ENCODE measurements around the gene PXYLP1.

Gene PXYLP1

GRCh38 chr3:141266797-141267555 lies 35.4 kb downstream of the PXYLP1 start:
- Histone ChIP-seq H2BK15ac (ENCODE audit: low read length) (no peak overlapping the region), H2AFZ (ENCODE audit: low read length) (no peak overlapping the region), H3K4ac (ENCODE audit: low read length) (no peak overlapping the region), H3K27me3 (ENCODE audit: control insufficient read depth in 3 of 3, insufficient read depth in 3 of 3, low read depth in 1 of 3, low read length in 3 of 3) (no peaks in the 10 kb centered on the region), H3K18ac (ENCODE audit: low read length) (no peak overlapping the region), H2BK5ac (ENCODE audit: low read length) (no peak overlapping the region), H3K4me1 (ENCODE audit: control insufficient read depth in 2 of 2, insufficient read depth in 1 of 2, low read depth in 1 of 2, low read length in 2 of 2) (peaks cover 3 to 9% of the 10 kb centered on the region in 2 donors), H3K4me3 (ENCODE audit: low read length in 2 of 2) (no peak overlapping the region), H3K9me3 (replicated peaks in 1 of 2; ENCODE audit: control insufficient read depth in 2 of 2, insufficient read depth in 1 of 2, low read depth in 1 of 2, low read length in 2 of 2) (no peaks in the 10 kb centered on the region), H3K79me1 (ENCODE audit: low read depth, low read length) (no peaks in the 10 kb centered on the region), H3K4me2 (ENCODE audit: insufficient read depth, low read length, poor library complexity, severe bottlenecking) (no peak overlapping the region), H4K91ac (ENCODE audit: low read depth, low read length, poor library complexity) (no peak overlapping the region), H2BK12ac (ENCODE audit: low read length) (no peak overlapping the region), H3K9ac (ENCODE audit: low read depth, low read length, poor library complexity) (no peak overlapping the region), H3K27ac (replicated peaks; ENCODE audit: low read length) (no peak overlapping the region), H4K8ac (ENCODE audit: low read depth, low read length) (no peak overlapping the region), H3K36me3 (replicated peaks in 1 of 2; ENCODE audit: control insufficient read depth in 2 of 2, insufficient read depth in 2 of 2, low read length in 2 of 2) (peaks cover 0 to 56% of the 10 kb centered on the region in 2 donors), H3K23ac (ENCODE audit: low read depth, low read length, poor library complexity) (no peak overlapping the region), H2AK5ac (ENCODE audit: low read depth, low read length) (no peak overlapping the region), H3K14ac (ENCODE audit: low read length) (no peak overlapping the region), H2BK120ac (ENCODE audit: low read depth, low read length) (no peak overlapping the region)
- no CpG with 5 or more reads among the region's 13 CpGs for WGBS, 2 donors (ENCODE audit: extremely low coverage in 2 of 2, insufficient read length in 2 of 2, insufficient replicate concordance in 1 of 2)
- DNase-seq (ENCODE audit: low spot score): no peak

- peaks cover 0 to 51% of the 10 kb centered on the region in 2 donors for H3K36me3 ChIP-seq (replicated peaks in 1 of 2; ENCODE audit: control insufficient read depth in 2 of 2, insufficient read depth in 2 of 2, low read length in 2 of 2)
- no peak overlapping the region for H4K8ac ChIP-seq (ENCODE audit: low read depth, low read length)
- no peaks in the 10 kb centered on the region for H3K27me3 ChIP-seq (ENCODE audit: control insufficient read depth in 3 of 3, insufficient read depth in 3 of 3, low read depth in 1 of 3, low read length in 3 of 3)
- no peak overlapping the region for H2BK12ac ChIP-seq (ENCODE audit: low read length)
- H2BK5ac ChIP-seq (ENCODE audit: low read length): no peak overlapping the region
- H3K14ac ChIP-seq (ENCODE audit: low read length): no peak overlapping the region
- peaks cover 3 to 9% of the 10 kb centered on the region in 2 donors for H3K4me1 ChIP-seq (ENCODE audit: control insufficient read depth in 2 of 2, insufficient read depth in 1 of 2, low read depth in 1 of 2, low read length in 2 of 2)
- no peak overlapping the region for H3K4me2 ChIP-seq (ENCODE audit: insufficient read depth, low read length, poor library complexity, severe bottlenecking)
- H3K4me3 ChIP-seq (ENCODE audit: low read length in 2 of 2): no peak overlapping the region
- no peak overlapping the region for H3K27ac ChIP-seq (replicated peaks; ENCODE audit: low read length)
- H2AK5ac ChIP-seq (ENCODE audit: low read depth, low read length): no peak overlapping the region
- H3K9me3 ChIP-seq (replicated peaks in 1 of 2; ENCODE audit: control insufficient read depth in 2 of 2, insufficient read depth in 1 of 2, low read depth in 1 of 2, low read length in 2 of 2): no peaks in the 10 kb centered on the region
- H2AFZ ChIP-seq (ENCODE audit: low read length): no peak overlapping the region
- H4K91ac ChIP-seq (ENCODE audit: low read depth, low read length, poor library complexity): no peak overlapping the region
- H3K18ac ChIP-seq (ENCODE audit: low read length): no peak overlapping the region
- H2BK15ac ChIP-seq (ENCODE audit: low read length): no peak overlapping the region
- H3K9ac ChIP-seq (ENCODE audit: low read depth, low read length, poor library complexity): no peak overlapping the region
- no peak overlapping the region for H3K23ac ChIP-seq (ENCODE audit: low read depth, low read length, poor library complexity)
- H3K4ac ChIP-seq (ENCODE audit: low read length): no peak overlapping the region
- H3K79me1 ChIP-seq (ENCODE audit: low read depth, low read length): no peaks in the 10 kb centered on the region
- DNase-seq (ENCODE audit: low spot score): no peak
- no peak overlapping the region for H2BK120ac ChIP-seq (ENCODE audit: low read depth, low read length)
Measured at GRCh38 chr3:141267629-141268028, 36.0 kb downstream of the PXYLP1 start.

- no peak overlapping the region for H2BK15ac ChIP-seq (ENCODE audit: low read length)
- no peak overlapping the region for H2AFZ ChIP-seq (ENCODE audit: low read length)
- no peak overlapping the region for H3K9ac ChIP-seq (ENCODE audit: low read depth, low read length, poor library complexity)
- no peak overlapping the region for H3K27ac ChIP-seq (replicated peaks; ENCODE audit: low read length)
- WGBS, 2 donors (ENCODE audit: extremely low coverage in 2 of 2, insufficient read length in 2 of 2, insufficient replicate concordance in 1 of 2): no CpG with 5 or more reads among the region's 7 CpGs
- H2BK12ac ChIP-seq (ENCODE audit: low read length): no peak overlapping the region
- peaks cover 3 to 9% of the 10 kb centered on the region in 2 donors for H3K4me1 ChIP-seq (ENCODE audit: control insufficient read depth in 2 of 2, insufficient read depth in 1 of 2, low read depth in 1 of 2, low read length in 2 of 2)
- no peak overlapping the region for H3K4me3 ChIP-seq (ENCODE audit: low read length in 2 of 2)
- H2BK5ac ChIP-seq (ENCODE audit: low read length): no peak overlapping the region
- no peak for DNase-seq (ENCODE audit: low spot score)
- H3K14ac ChIP-seq (ENCODE audit: low read length): no peak overlapping the region
- no peak overlapping the region for H2BK120ac ChIP-seq (ENCODE audit: low read depth, low read length)
- H2AK5ac ChIP-seq (ENCODE audit: low read depth, low read length): no peak overlapping the region
- H3K23ac ChIP-seq (ENCODE audit: low read depth, low read length, poor library complexity): peak overlapping the region; percentile 12
- no peak overlapping the region for H4K91ac ChIP-seq (ENCODE audit: low read depth, low read length, poor library complexity)
- peaks cover 0 to 46% of the 10 kb centered on the region in 2 donors for H3K36me3 ChIP-seq (replicated peaks in 1 of 2; ENCODE audit: control insufficient read depth in 2 of 2, insufficient read depth in 2 of 2, low read length in 2 of 2)
- H3K9me3 ChIP-seq (replicated peaks in 1 of 2; ENCODE audit: control insufficient read depth in 2 of 2, insufficient read depth in 1 of 2, low read depth in 1 of 2, low read length in 2 of 2): no peaks in the 10 kb centered on the region
- no peak overlapping the region for H3K18ac ChIP-seq (ENCODE audit: low read length)
- no peaks in the 10 kb centered on the region for H3K27me3 ChIP-seq (ENCODE audit: control insufficient read depth in 3 of 3, insufficient read depth in 3 of 3, low read depth in 1 of 3, low read length in 3 of 3)
- H3K79me1 ChIP-seq (ENCODE audit: low read depth, low read length): no peaks in the 10 kb centered on the region
- H4K8ac ChIP-seq (ENCODE audit: low read depth, low read length): no peak overlapping the region
- no peak overlapping the region for H3K4ac ChIP-seq (ENCODE audit: low read length)
- no peak overlapping the region for H3K4me2 ChIP-seq (ENCODE audit: insufficient read depth, low read length, poor library complexity, severe bottlenecking)
Measured at GRCh38 chr3:141268306-141268705, 36.7 kb downstream of the PXYLP1 start.

GRCh38 chr3:141268791-141269190 lies 37.2 kb downstream of the PXYLP1 start:
- Histone ChIP-seq H2AK5ac (ENCODE audit: low read depth, low read length) (no peak overlapping the region), H3K18ac (ENCODE audit: low read length) (no peak overlapping the region), H3K9me3 (replicated peaks in 1 of 2; ENCODE audit: control insufficient read depth in 2 of 2, insufficient read depth in 1 of 2, low read depth in 1 of 2, low read length in 2 of 2) (no peaks in the 10 kb centered on the region), H3K4me2 (ENCODE audit: insufficient read depth, low read length, poor library complexity, severe bottlenecking) (no peak overlapping the region), H3K14ac (ENCODE audit: low read length) (no peak overlapping the region), H3K36me3 (replicated peaks in 1 of 2; ENCODE audit: control insufficient read depth in 2 of 2, insufficient read depth in 2 of 2, low read length in 2 of 2) (peaks cover 0 to 44% of the 10 kb centered on the region in 2 donors), H3K4ac (ENCODE audit: low read length) (no peak overlapping the region), H4K8ac (ENCODE audit: low read depth, low read length) (no peak overlapping the region), H2BK15ac (ENCODE audit: low read length) (no peak overlapping the region), H2BK120ac (ENCODE audit: low read depth, low read length) (no peak overlapping the region), H3K4me1 (ENCODE audit: control insufficient read depth in 2 of 2, insufficient read depth in 1 of 2, low read depth in 1 of 2, low read length in 2 of 2) (peaks cover 4 to 9% of the 10 kb centered on the region in 2 donors), H3K27me3 (ENCODE audit: control insufficient read depth in 3 of 3, insufficient read depth in 3 of 3, low read depth in 1 of 3, low read length in 3 of 3) (no peaks in the 10 kb centered on the region), H3K4me3 (ENCODE audit: low read length in 2 of 2) (no peak overlapping the region), H3K9ac (ENCODE audit: low read depth, low read length, poor library complexity) (no peak overlapping the region), H3K23ac (ENCODE audit: low read depth, low read length, poor library complexity) (peak overlapping the region; percentile 12), H4K91ac (ENCODE audit: low read depth, low read length, poor library complexity) (no peak overlapping the region), H2AFZ (ENCODE audit: low read length) (no peak overlapping the region), H3K27ac (replicated peaks; ENCODE audit: low read length) (no peak overlapping the region), H2BK5ac (ENCODE audit: low read length) (no peak overlapping the region), H2BK12ac (ENCODE audit: low read length) (no peak overlapping the region), H3K79me1 (ENCODE audit: low read depth, low read length) (no peaks in the 10 kb centered on the region)
- no CpG with 5 or more reads among the region's 4 CpGs for WGBS, 2 donors (ENCODE audit: extremely low coverage in 2 of 2, insufficient read length in 2 of 2, insufficient replicate concordance in 1 of 2)
- DNase-seq (ENCODE audit: low spot score): no peak
